HG02981 (cell line): ENCODE measurements around the gene CD19.
"Not testable (repeated sequence)": the region's sequence is repeated elsewhere in the genome, so short reads cannot be mapped to it uniquely, and the experiment has no call there.

Experiments used
- ATAC-seq: cut with Tn5 transposase; IDR thresholded peaks from one replicate; pipeline ENCODE4 v1.9.1; 2021; ENCODE audit warnings: mild to moderate bottlenecking, moderate library complexity; ENCODE audit not compliant: unreplicated experiment

Gene CD19

GRCh38 chr16:28935924-28936783, 4.4 kb downstream of the CD19 start:
- peak; percentile 76 for ATAC-seq

GRCh38 chr16:28936784-28937155, 5.0 kb downstream of the CD19 start:
- ATAC-seq, result no peak

GRCh38 chr16:28937222-28937876, 5.6 kb downstream of the CD19 start:
- no peak for ATAC-seq

- ATAC-seq, result no peak
These were observed 7.0 kb downstream of the CD19 start for GRCh38 chr16:28938721-28939120.

- ATAC-seq, result not testable (repeated sequence)
These were observed 8.1 kb downstream of the CD19 start for GRCh38 chr16:28939825-28940224.

- no peak for ATAC-seq
These were observed 11.5 kb downstream of the CD19 start for GRCh38 chr16:28943281-28943680.

- ATAC-seq, result no peak
These were observed 14.9 kb downstream of the CD19 start for GRCh38 chr16:28946681-28947080.

- peak; percentile 90 for ATAC-seq
These were observed 19.1 kb downstream of the CD19 start, which contains the start of gene NFATC2IP for GRCh38 chr16:28950648-28951409. Gene NFATC2IP (plus strand): TSS chr16:28950937. CDS start chr16:28951012, 75 bp downstream.

- ATAC-seq, result peak; percentile 21
These were observed 19.7 kb downstream of the CD19 start for GRCh38 chr16:28951410-28951943.

GRCh38 chr16:28958216-28958615, 26.4 kb downstream of the CD19 start:
- no peak for ATAC-seq

- ATAC-seq, result no peak
These were observed 27.1 kb downstream of the CD19 start for GRCh38 chr16:28958836-28959235.

- ATAC-seq, result no peak
These were observed 32.3 kb downstream of the CD19 start for GRCh38 chr16:28964072-28964471.

- no peak for ATAC-seq
These were observed 32.7 kb downstream of the CD19 start for GRCh38 chr16:28964496-28964895.

GRCh38 chr16:28967156-28967555, 35.4 kb downstream of the CD19 start:
- no peak for ATAC-seq

GRCh38 chr16:28969696-28970095, 37.9 kb downstream of the CD19 start:
- not testable (repeated sequence) for ATAC-seq

GRCh38 chr16:28974007-28974436, 42.3 kb downstream of the CD19 start:
- ATAC-seq, result peak; percentile 12

GRCh38 chr16:28974437-28975157, 42.8 kb downstream of the CD19 start, which contains the start of gene SPNS1:
Gene SPNS1 (plus strand): TSS chr16:28974778. CDS start chr16:28975152, 374 bp downstream.
- ATAC-seq, result peak; percentile 85

- ATAC-seq, result peak; percentile 28
These were observed 43.4 kb downstream of the CD19 start for GRCh38 chr16:28975158-28975599.

GRCh38 chr16:28977703-28978662, 46.2 kb downstream of the CD19 start:
- ATAC-seq, result no peak
